HuH-7 (cell line): ENCODE measurements around the gene ORAI3.
A peak's percentile ranks its signal among the peaks of the same experiment; 100 is the strongest.

Source experiments
- DNase-seq: peaks from one replicate; pipeline ENCODE4 v3.0.0; 2011; ENCODE audit warnings: low spot score

Gene ORAI3

GRCh38 chr16:30947859-30948666 lies 805 bp upstream of the ORAI3 start:
- no peak for DNase-seq

GRCh38 chr16:30949650-30950515 lies 1.0 kb downstream of the ORAI3 start:
- peak; percentile 71 for DNase-seq

DNA sequence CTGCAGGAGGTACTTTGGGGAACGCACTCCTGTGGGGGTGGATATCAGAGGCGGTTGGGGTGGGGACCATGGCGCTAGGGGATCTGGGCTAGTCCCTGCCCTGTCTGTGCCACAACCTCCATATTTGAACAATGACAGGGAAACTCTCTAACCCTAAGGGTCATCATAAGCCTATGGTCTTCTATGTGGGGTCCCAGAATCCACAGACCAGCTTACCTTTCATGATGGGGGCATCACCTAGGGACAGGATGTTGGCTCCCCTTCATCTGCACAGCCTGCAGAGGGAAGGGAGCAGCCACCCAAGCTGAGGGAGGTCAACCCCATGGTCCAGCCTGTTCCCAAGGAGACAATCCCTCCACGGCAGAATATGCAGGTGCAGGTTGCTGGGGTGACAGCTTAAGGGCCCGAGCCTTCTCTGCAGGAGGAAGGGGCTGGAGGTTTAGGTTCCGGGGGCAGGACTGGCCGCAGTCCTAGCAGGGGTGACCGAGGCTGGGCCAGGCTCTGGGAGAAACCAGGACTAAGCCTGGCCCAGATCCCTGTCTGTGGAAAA lies 1.7 kb downstream of the ORAI3 start:
- no peak for DNase-seq

- DNase-seq: no peak
These were observed 2.3 kb downstream of the ORAI3 start for GRCh38 chr16:30951193-30951592.

- no peak for DNase-seq
These were observed 2.9 kb downstream of the ORAI3 start for GRCh38 chr16:30951750-30952149.

GRCh38 chr16:30953111-30953510 lies 4.2 kb downstream of the ORAI3 start:
- DNase-seq: no peak

DNA sequence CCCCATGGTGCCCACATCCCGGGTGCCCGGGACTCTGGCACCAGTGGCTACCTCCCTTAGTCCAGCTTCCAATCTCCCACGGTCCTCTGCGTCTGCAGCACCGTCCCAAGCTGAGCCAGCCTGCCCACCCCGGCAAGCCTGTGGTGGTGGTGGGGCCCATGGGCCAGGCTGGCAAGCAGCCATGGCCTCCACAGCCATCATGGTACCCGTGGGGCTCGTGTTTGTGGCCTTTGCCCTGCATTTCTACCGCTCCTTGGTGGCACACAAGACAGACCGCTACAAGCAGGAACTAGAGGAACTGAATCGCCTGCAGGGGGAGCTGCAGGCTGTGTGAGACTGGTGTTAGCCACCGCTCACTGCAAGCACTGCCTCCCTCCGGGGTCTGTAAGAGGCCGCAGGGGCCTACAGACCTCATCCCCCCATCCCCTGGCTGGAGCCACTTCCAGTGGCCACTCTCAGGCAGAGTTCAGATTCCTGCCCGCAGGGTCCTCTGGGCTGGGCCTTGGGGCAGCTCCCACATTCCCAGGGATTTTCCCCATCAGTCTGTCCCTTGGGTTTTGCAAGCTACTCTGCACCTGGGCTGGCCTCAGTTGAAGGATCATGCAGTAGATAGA lies 4.8 kb downstream of the ORAI3 start:
- peak; percentile 76 for DNase-seq

DNA sequence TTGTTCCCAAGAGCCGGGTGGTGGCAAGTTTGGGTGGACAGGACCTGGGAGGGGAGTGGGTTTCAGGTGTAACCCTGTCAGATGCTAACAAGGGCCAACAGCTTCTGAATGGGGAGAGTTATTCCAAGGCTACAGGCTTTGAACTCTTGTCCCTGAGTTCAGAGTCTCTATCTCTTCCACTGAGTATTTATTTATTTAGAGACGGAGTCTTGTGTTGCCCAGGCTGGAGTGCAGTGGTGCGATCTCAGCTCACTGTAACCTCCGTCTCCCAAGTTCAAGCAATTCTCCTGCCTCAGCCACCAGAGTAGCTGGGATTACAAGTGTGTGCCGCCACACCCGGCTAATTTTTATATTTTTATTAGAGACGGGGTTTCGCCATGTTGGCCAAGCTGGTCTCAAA lies 6.1 kb downstream of the ORAI3 start:
- no peak for DNase-seq

DNA sequence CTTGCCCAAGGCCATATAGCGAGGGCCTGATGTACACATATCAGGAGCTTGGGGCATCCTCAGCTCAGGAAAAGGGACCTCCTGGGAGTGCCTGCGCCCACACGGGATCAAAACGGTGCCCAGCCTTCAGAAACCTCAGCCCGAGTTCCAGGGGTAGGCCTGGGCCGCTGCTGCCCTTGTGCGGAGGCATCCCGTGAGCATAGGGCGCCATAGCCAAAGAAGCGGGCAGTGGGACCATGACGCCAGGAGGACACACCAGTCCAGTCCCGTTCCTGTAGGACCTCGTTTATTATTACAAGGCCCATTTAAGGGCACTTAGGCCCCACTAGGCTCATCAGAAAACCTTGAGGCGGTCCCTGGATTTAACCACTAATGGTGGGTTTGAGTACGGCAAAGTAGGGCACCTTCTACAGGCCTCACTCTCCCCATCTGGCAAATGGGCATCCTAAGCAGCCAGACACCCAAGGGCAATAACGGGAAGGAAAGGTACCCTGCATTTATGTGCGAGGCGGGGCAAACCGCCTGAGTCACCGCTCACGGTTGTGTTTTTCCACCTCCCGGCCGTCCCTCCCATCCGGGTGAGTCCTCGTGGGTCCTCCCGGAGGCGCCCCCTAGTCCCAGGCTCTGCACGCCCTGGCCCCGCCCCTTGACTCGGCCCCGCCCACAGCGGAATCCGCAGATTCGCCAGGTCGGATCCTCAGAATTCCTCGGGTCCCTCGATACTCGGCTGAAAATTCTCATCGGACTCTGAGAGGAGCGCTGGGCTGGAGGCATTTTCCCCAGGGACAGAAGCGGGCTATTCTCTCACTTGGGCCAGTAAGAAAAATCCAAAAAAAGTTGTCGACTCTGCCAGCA lies 8.0 kb downstream of the ORAI3 start:
- DNase-seq: peak; percentile 86

- peak; percentile 89 for DNase-seq
These were observed 8.7 kb downstream of the ORAI3 start, which contains the start of gene SETD1A for GRCh38 chr16:30957456-30958174. Gene SETD1A, plus strand, starts transcription at chr16:30957754. Its CDS starts 978 bp downstream, at chr16:30958732.

DNA sequence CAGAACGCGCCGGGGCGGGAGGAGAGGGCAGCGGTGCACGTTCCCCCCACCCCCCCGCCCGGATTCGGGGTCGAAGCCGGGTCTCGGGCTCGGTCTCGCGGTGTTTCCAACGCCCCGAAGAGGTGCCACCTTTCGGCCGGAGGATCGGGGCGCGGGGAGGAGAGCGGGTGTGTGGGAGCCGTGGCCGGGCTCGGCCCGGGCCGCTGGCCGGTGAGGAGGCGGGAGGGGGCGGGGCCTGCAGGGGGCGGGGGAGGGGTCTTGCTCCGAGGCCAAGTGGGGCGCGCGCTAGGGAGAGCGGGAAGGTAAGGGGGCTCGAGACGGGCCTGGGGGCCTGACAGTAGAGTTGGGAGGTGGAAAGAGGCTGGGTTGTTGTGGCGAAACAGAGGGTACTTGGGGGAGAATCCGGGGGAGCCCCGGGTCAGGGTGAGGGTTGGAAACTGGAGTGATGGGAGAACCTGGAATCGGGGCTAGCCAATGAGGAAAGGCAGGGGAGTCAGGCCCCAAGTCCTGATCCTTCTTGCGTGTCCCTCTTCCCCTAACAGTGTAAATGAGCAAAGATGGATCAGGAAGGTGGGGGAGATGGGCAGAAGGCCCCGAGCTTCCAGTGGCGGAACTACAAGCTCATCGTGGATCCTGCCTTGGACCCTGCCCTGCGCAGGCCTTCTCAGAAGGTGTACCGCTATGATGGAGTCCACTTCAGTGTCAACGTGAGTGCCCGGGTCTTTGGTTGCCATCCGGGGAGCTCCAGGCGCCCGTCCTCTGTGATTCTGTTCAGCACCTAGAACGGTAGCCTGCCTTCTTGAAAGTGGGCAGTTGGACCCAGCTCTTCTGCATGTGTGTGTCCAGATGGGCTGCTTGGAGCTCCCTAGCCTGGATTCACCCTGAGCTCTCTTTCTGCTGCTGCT lies 9.6 kb downstream of the ORAI3 start:
- DNase-seq: peak; percentile 75

GRCh38 chr16:30961384-30961783 lies 12.5 kb downstream of the ORAI3 start:
- DNase-seq: no peak

GRCh38 chr16:30963925-30964511 lies 15.2 kb downstream of the ORAI3 start:
- DNase-seq: no peak

DNA sequence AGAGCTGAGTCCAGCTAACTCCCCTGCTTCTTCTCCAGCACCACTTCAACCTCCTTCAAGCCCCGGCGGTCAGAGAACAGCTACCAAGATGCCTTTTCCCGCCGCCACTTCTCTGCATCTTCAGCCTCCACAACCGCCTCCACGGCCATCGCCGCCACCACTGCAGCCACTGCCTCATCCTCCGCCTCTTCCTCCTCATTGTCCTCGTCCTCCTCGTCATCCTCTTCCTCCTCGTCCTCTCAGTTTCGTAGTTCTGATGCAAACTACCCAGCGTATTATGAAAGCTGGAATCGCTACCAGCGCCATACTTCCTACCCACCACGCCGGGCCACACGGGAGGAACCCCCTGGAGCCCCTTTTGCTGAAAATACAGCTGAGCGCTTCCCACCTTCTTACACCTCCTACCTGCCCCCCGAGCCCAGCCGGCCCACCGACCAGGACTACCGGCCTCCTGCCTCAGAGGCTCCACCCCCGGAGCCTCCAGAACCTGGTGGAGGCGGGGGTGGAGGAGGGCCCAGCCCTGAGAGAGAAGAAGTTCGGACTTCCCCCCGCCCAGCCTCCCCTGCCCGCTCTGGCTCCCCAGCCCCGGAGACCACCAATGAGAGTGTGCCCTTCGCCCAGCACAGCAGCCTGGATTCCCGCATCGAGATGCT lies 15.8 kb downstream of the ORAI3 start:
- no peak for DNase-seq

- no peak for DNase-seq
These were observed 16.6 kb downstream of the ORAI3 start for GRCh38 chr16:30965436-30965835.

- DNase-seq: no peak
These were observed 17.3 kb downstream of the ORAI3 start for GRCh38 chr16:30966033-30966619.

- no peak for DNase-seq
These were observed 18.9 kb downstream of the ORAI3 start for GRCh38 chr16:30967795-30968194.

GRCh38 chr16:30969246-30969842 lies 20.5 kb downstream of the ORAI3 start:
- no peak for DNase-seq
